PC-9 (cell line): Measurements from ENCODE around the gene IKZF1. TPM values are rescaled to one million over a fixed set of nuclear protein-coding genes. Genes with fewer than 3 reads are reported as not detected.

Experiments used
- BruUV-seq: library from RNA; stranded (reverse); fragments of 400-500 nt; replicated peaks from 2 replicates; lab custom pipeline; 2021; lab: Mats Ljungman, UMichigan
- CTCF ChIA-PET: fragments of 300-600 bp; sonication (Branson Sonifier 250); formaldehyde crosslinking; loops from one replicate; lab custom pipeline; 2022; ENCODE audit warnings: antibody characterized with exemption; lab: Charles Lee
- POLR2A ChIA-PET: fragments of 300-600 bp; sonication (Branson Sonifier 250); formaldehyde crosslinking; loops from one replicate; lab custom pipeline; 2022; ENCODE audit warnings: antibody characterized with exemption; ENCODE audit not compliant: unreplicated experiment; lab: Charles Lee
- DNase-seq, 2 experiments: peaks; one replicate each; pipeline versions ENCODE4 v3.0.0 to v3.0.0-alpha.2; 2015 to 2022; ENCODE audit warnings: mixed read lengths in 1 of 2
- H2AFZ ChIP-seq: fragments of 200-600 bp; sonication (generic); 2 replicates; pipeline ENCODE4 v1.8.1; 2017; ENCODE audit warnings: antibody characterized with exemption
- H3F3A ChIP-seq: fragments of 200-600 bp; sonication (generic); 2 replicates; pipeline ENCODE4 v1.8.1; 2017; ENCODE audit warnings: antibody characterized with exemption, mild to moderate bottlenecking, low read depth; ENCODE audit not compliant: insufficient read depth
- H3K27ac ChIP-seq: fragments of 200-600 bp; sonication (generic); 2 replicates; pipeline ENCODE4 v1.6.1; 2016; ENCODE audit warnings: mixed run types
- H3K27me3 ChIP-seq: fragments of 200-600 bp; sonication (generic); 2 replicates; pipeline ENCODE4 v1.6.1; 2016; ENCODE audit warnings: low read depth, mixed run types; ENCODE audit not compliant: insufficient read depth
- H3K36me3 ChIP-seq: fragments of 200-600 bp; sonication (generic); 2 replicates; pipeline ENCODE4 v1.6.1; 2016; ENCODE audit warnings: low read depth, mixed run types
- H3K4me1 ChIP-seq: fragments of 200-600 bp; sonication (generic); replicated peaks from 2 replicates; pipeline ENCODE4 v1.6.1; 2016; ENCODE audit warnings: mixed run types; ENCODE audit not compliant: insufficient read depth
- H3K4me2 ChIP-seq: fragments of 200-600 bp; sonication (generic); 2 replicates; pipeline ENCODE4 v1.6.1; 2017; ENCODE audit warnings: mixed run types
- H3K4me3 ChIP-seq: fragments of 200-600 bp; sonication (generic); 2 replicates; pipeline ENCODE4 v1.6.1; 2016; ENCODE audit warnings: mixed run types
- H3K79me2 ChIP-seq: fragments of 200-600 bp; sonication (generic); 2 replicates; pipeline ENCODE4 v1.6.1; 2017; ENCODE audit warnings: low read depth, mixed run types
- H3K9me2 ChIP-seq: fragments of 200-600 bp; sonication (generic); 2 replicates; pipeline ENCODE4 v1.8.1; 2017; ENCODE audit warnings: mild to moderate bottlenecking; ENCODE audit not compliant: insufficient read depth
- H3K9me3 ChIP-seq: fragments of 200-600 bp; sonication (generic); 2 replicates; pipeline ENCODE4 v1.8.1; 2016; ENCODE audit warnings: low read depth; ENCODE audit not compliant: insufficient read depth
- H4K20me1 ChIP-seq: fragments of 200-600 bp; sonication (generic); 2 replicates; pipeline ENCODE4 v1.8.1; 2017; ENCODE audit not compliant: insufficient read depth
- EZH2 ChIP-seq: fragments of 200-600 bp; sonication (generic); IDR thresholded peaks from 2 replicates; pipeline ENCODE4 v1.8.0; 2017; ENCODE audit warnings: antibody characterized with exemption, low read depth
- intact Hi-C: fragments of 100-400 bp; cut with micrococcal nuclease; formaldehyde crosslinking; loops from one replicate; pipeline ENCODE4 v1.10.0; 2022; ENCODE audit not compliant: unreplicated experiment
- total RNA-seq: library from RNA; stranded (reverse); gene quantifications from 2 replicates; pipeline ENCODE4 v1.2.3, GENCODE V29; 2021
- TF ChIP-seq, protein P1 (sequence below): fragments of 200-600 bp; sonication (generic); conservative IDR thresholded peaks from 2 replicates; pipeline ENCODE4 v1.6.1; 2017; ENCODE audit warnings: mixed run types, antibody characterized with exemption, mild to moderate bottlenecking, moderate library complexity

Gene IKZF1
- total RNA-seq, 1 experiment from 2014 or later, result not detected

DNA sequence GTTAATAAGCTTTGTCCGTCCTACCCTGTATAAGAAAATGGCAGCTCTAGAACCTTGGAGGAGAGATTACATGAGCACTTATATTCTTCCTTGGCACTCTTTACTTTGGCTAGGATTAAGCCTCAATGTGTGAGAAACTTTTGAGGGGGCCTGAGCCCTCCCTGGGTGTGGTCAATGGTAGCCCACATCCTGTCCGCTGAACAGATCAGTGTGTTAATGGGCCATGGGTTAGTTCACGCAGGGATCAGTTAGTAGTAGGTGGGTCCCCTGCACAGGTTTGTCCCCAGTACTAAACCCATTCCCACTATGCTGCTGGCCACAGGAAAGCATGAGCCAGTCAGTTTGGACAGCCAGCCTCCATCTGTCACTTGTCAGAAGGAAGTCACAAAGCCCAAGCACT lies 20.2 kb upstream of the IKZF1 start:
- Histone ChIP-seq H3K4me2 (no peak overlapping the region), H2AFZ (no peak overlapping the region), H3K27me3 (peaks cover 71% of the 10 kb centered on the region), H3K27ac (no peak overlapping the region), H3K36me3 (no peaks in the 10 kb centered on the region), H3K4me1 (no peaks in the 10 kb centered on the region), H3K9me3 (no peaks in the 10 kb centered on the region), H4K20me1 (no peaks in the 10 kb centered on the region), H3K79me2 (no peaks in the 10 kb centered on the region), H3K4me3 (no peak overlapping the region), H3F3A (no peaks in the 10 kb centered on the region), H3K9me2 (no peaks in the 10 kb centered on the region)
- intact Hi-C loops, result no loop called here
- BruUV-seq, result no TSS peak
- CTCF ChIA-PET, result no interaction called here
- POLR2A ChIA-PET, result no interaction called here
- no peak for DNase-seq
- no peak for TF ChIP-seq EZH2
- TF ChIP-seq, protein P1, sequence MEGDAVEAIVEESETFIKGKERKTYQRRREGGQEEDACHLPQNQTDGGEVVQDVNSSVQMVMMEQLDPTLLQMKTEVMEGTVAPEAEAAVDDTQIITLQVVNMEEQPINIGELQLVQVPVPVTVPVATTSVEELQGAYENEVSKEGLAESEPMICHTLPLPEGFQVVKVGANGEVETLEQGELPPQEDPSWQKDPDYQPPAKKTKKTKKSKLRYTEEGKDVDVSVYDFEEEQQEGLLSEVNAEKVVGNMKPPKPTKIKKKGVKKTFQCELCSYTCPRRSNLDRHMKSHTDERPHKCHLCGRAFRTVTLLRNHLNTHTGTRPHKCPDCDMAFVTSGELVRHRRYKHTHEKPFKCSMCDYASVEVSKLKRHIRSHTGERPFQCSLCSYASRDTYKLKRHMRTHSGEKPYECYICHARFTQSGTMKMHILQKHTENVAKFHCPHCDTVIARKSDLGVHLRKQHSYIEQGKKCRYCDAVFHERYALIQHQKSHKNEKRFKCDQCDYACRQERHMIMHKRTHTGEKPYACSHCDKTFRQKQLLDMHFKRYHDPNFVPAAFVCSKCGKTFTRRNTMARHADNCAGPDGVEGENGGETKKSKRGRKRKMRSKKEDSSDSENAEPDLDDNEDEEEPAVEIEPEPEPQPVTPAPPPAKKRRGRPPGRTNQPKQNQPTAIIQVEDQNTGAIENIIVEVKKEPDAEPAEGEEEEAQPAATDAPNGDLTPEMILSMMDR, result no peak

DNA sequence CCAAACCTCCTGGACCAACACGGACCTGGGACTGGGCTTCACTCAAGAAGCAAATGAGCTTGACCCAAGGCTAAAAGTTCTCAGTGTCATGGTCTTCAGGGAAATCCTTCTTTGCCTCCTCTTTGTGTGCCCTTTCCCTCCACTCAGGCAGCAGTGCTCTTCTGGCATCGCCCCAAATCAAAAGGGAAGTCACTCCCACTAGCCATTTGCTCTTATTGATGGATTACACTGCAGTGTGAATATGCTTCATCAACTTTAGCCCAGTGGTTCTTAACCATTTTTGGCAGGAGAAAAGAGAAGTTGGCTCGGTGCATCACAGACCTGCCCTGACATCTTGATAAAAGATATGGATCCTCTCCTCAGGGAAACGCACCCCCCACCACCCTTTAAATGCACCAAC lies 19.2 kb upstream of the IKZF1 start:
- Histone ChIP-seq H4K20me1 (no peaks in the 10 kb centered on the region), H3F3A (no peaks in the 10 kb centered on the region), H3K27ac (no peak overlapping the region), H3K4me2 (no peak overlapping the region), H3K79me2 (no peaks in the 10 kb centered on the region), H3K9me3 (no peaks in the 10 kb centered on the region), H3K36me3 (no peaks in the 10 kb centered on the region), H2AFZ (no peak overlapping the region), H3K9me2 (no peaks in the 10 kb centered on the region), H3K4me3 (no peak overlapping the region), H3K4me1 (no peaks in the 10 kb centered on the region), H3K27me3 (peaks cover 73% of the 10 kb centered on the region)
- BruUV-seq, result no TSS peak
- CTCF ChIA-PET, result no interaction called here
- DNase-seq, result no peak
- TF ChIP-seq, protein P1, result no peak
- TF ChIP-seq EZH2, result no peak
- POLR2A ChIA-PET, result no interaction called here
- intact Hi-C loops, result no loop called here

DNA sequence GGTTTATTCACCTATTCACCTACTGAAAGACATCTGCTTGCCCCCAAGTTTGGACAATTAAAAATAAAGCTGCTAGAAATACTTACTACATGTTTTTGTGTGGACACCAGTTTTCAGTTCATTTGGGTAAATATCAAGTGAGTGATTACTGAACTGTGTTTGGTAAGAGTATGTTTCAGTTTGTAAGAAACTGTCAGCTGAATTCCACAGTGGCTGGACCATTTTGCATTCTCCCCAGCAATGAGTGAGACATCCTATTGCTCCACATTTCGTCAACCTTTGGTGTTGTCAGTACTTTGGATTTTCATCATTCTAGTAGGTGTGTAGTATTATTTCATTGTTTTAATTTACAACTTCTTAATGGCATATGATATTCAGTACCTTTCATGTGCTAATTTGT lies 17.4 kb upstream of the IKZF1 start:
- ChIA-PET POLR2A (no interaction called here), CTCF (no interaction called here)
- peaks cover 60% of the 10 kb centered on the region for H3K27me3 ChIP-seq
- no peaks in the 10 kb centered on the region for H3K9me3 ChIP-seq
- no TSS peak for BruUV-seq
- H3K4me1 ChIP-seq, result no peaks in the 10 kb centered on the region
- no peaks in the 10 kb centered on the region for H3F3A ChIP-seq
- H3K9me2 ChIP-seq, result no peaks in the 10 kb centered on the region
- H3K36me3 ChIP-seq, result no peaks in the 10 kb centered on the region
- no peak for DNase-seq
- H3K4me3 ChIP-seq, result no peak overlapping the region
- no peak overlapping the region for H2AFZ ChIP-seq
- intact Hi-C loops, result no loop called here
- no peak overlapping the region for H3K4me2 ChIP-seq
- TF ChIP-seq, protein P1, result no peak
- TF ChIP-seq EZH2, result no peak
- no peaks in the 10 kb centered on the region for H4K20me1 ChIP-seq
- no peaks in the 10 kb centered on the region for H3K79me2 ChIP-seq
- no peak overlapping the region for H3K27ac ChIP-seq
